Activated CD8-positive, alpha-beta memory T cell treated with anti-CD3 and anti-CD28 coated beads for 36 hours (primary cell): Measurements from ENCODE around the gene HNRNPA3. TPM values are rescaled to one million over a fixed set of nuclear protein-coding genes. Genes with fewer than 3 reads are reported as not detected.

ENCODE experiments used
- total RNA-seq, 2 experiments: library from RNA; stranded (reverse); gene quantifications; one replicate each; pipeline ENCODE4 v1.2.3, GENCODE V29; 2021

Gene HNRNPA3
- total RNA-seq, 2 experiments from 2014 or later = 220 to 227 TPM

Other genes with a start within 250 kb of the HNRNPA3 start
- 10 to 100 TPM; 54.1 to 54.2 TPM for gene NFE2L2, start 51.9 kb downstream of the HNRNPA3 start, total RNA-seq
- 10 to 100 TPM; 64.8 to 69.7 TPM for gene AGPS, start 180.0 kb downstream of the HNRNPA3 start, total RNA-seq